ENCODE results near the gene C12orf76.
"Not testable (repeated sequence)": the region's sequence is repeated elsewhere in the genome, so short reads cannot be mapped to it uniquely, and the experiment has no call there.

The C12orf76 gene

GRCh38 chr12:110067531-110067930 lies 19.2 kb upstream of the C12orf76 start:
- Histone ChIP-seq H3K4me1 (ENCODE audit: control insufficient read depth in 1 of 2, insufficient read depth in 2 of 2, low read length in 2 of 2) (no peaks in the 10 kb centered on the region), H3K27ac (ENCODE audit: low read depth, low read length) (no peak overlapping the region), H3K27me3 (ENCODE audit: control insufficient read depth in 1 of 2, insufficient read depth in 2 of 2, low read length in 2 of 2) (no peaks in the 10 kb centered on the region), H3K9ac (ENCODE audit: low read depth in 1 of 2, low read length in 2 of 2) (no peak overlapping the region), H3K36me3 (ENCODE audit: control insufficient read depth in 1 of 2, insufficient read depth in 2 of 2, low read length in 2 of 2) (no peaks in the 10 kb centered on the region), H3K4me3 (ENCODE audit: low read depth in 1 of 2, low read length in 2 of 2) (no peak overlapping the region), H3K9me3 (ENCODE audit: control insufficient read depth in 1 of 2, low read length in 2 of 2) (no peaks in the 10 kb centered on the region)

GRCh38 chr12:110065540-110065939 lies 17.2 kb upstream of the C12orf76 start:
- no peaks in the 10 kb centered on the region for H3K4me1 ChIP-seq (ENCODE audit: control insufficient read depth in 1 of 2, insufficient read depth in 2 of 2, low read length in 2 of 2)
- no peak overlapping the region for H3K4me3 ChIP-seq (ENCODE audit: low read depth in 1 of 2, low read length in 2 of 2)
- no peaks in the 10 kb centered on the region for H3K27me3 ChIP-seq (ENCODE audit: control insufficient read depth in 1 of 2, insufficient read depth in 2 of 2, low read length in 2 of 2)
- H3K9ac ChIP-seq (ENCODE audit: low read depth in 1 of 2, low read length in 2 of 2), result no peak overlapping the region
- no peaks in the 10 kb centered on the region for H3K36me3 ChIP-seq (ENCODE audit: control insufficient read depth in 1 of 2, insufficient read depth in 2 of 2, low read length in 2 of 2)
- H3K27ac ChIP-seq (ENCODE audit: low read depth, low read length), result no peak overlapping the region
- H3K9me3 ChIP-seq (ENCODE audit: control insufficient read depth in 1 of 2, low read length in 2 of 2), result no peaks in the 10 kb centered on the region

- H3K4me1 ChIP-seq (ENCODE audit: control insufficient read depth in 1 of 2, insufficient read depth in 2 of 2, low read length in 2 of 2), result no peaks in the 10 kb centered on the region
- H3K36me3 ChIP-seq (ENCODE audit: control insufficient read depth in 1 of 2, insufficient read depth in 2 of 2, low read length in 2 of 2), result no peaks in the 10 kb centered on the region
- H3K27me3 ChIP-seq (ENCODE audit: control insufficient read depth in 1 of 2, insufficient read depth in 2 of 2, low read length in 2 of 2), result no peaks in the 10 kb centered on the region
- H3K9me3 ChIP-seq (ENCODE audit: control insufficient read depth in 1 of 2, low read length in 2 of 2), result no peaks in the 10 kb centered on the region
- no peak overlapping the region for H3K9ac ChIP-seq (ENCODE audit: low read depth in 1 of 2, low read length in 2 of 2)
- no peak overlapping the region for H3K27ac ChIP-seq (ENCODE audit: low read depth, low read length)
- H3K4me3 ChIP-seq (ENCODE audit: low read depth in 1 of 2, low read length in 2 of 2), result no peak overlapping the region
These were observed 13.9 kb upstream of the C12orf76 start for GRCh38 chr12:110062241-110062640.

- H3K4me3 ChIP-seq (ENCODE audit: low read depth in 1 of 2, low read length in 2 of 2), result no peak overlapping the region
- H3K9me3 ChIP-seq (ENCODE audit: control insufficient read depth in 1 of 2, low read length in 2 of 2), result no peaks in the 10 kb centered on the region
- no peak overlapping the region for H3K27ac ChIP-seq (ENCODE audit: low read depth, low read length)
- no peaks in the 10 kb centered on the region for H3K27me3 ChIP-seq (ENCODE audit: control insufficient read depth in 1 of 2, insufficient read depth in 2 of 2, low read length in 2 of 2)
- H3K4me1 ChIP-seq (ENCODE audit: control insufficient read depth in 1 of 2, insufficient read depth in 2 of 2, low read length in 2 of 2), result no peaks in the 10 kb centered on the region
- H3K36me3 ChIP-seq (ENCODE audit: control insufficient read depth in 1 of 2, insufficient read depth in 2 of 2, low read length in 2 of 2), result no peaks in the 10 kb centered on the region
- H3K9ac ChIP-seq (ENCODE audit: low read depth in 1 of 2, low read length in 2 of 2), result no peak overlapping the region
These were observed 11.3 kb upstream of the C12orf76 start for GRCh38 chr12:110059651-110060000.

- H3K9ac ChIP-seq (ENCODE audit: low read depth in 1 of 2, low read length in 2 of 2), result no peak overlapping the region
- no peaks in the 10 kb centered on the region for H3K9me3 ChIP-seq (ENCODE audit: control insufficient read depth in 1 of 2, low read length in 2 of 2)
- no peaks in the 10 kb centered on the region for H3K4me1 ChIP-seq (ENCODE audit: control insufficient read depth in 1 of 2, insufficient read depth in 2 of 2, low read length in 2 of 2)
- H3K27ac ChIP-seq (ENCODE audit: low read depth, low read length), result no peak overlapping the region
- H3K36me3 ChIP-seq (ENCODE audit: control insufficient read depth in 1 of 2, insufficient read depth in 2 of 2, low read length in 2 of 2), result no peaks in the 10 kb centered on the region
- H3K4me3 ChIP-seq (ENCODE audit: low read depth in 1 of 2, low read length in 2 of 2), result no peak overlapping the region
- H3K27me3 ChIP-seq (ENCODE audit: control insufficient read depth in 1 of 2, insufficient read depth in 2 of 2, low read length in 2 of 2), result no peaks in the 10 kb centered on the region
These were observed 10.7 kb upstream of the C12orf76 start for GRCh38 chr12:110058875-110059615.

GRCh38 chr12:110056643-110057042 lies 8.3 kb upstream of the C12orf76 start:
- not testable (repeated sequence) for H3K9me3 ChIP-seq (ENCODE audit: control insufficient read depth in 1 of 2, low read length in 2 of 2); H3K36me3 ChIP-seq (ENCODE audit: control insufficient read depth in 1 of 2, insufficient read depth in 2 of 2, low read length in 2 of 2); H3K27me3 ChIP-seq (ENCODE audit: control insufficient read depth in 1 of 2, insufficient read depth in 2 of 2, low read length in 2 of 2); H3K27ac ChIP-seq (ENCODE audit: low read depth, low read length); H3K9ac ChIP-seq (ENCODE audit: low read depth in 1 of 2, low read length in 2 of 2); H3K4me3 ChIP-seq (ENCODE audit: low read depth in 1 of 2, low read length in 2 of 2); H3K4me1 ChIP-seq (ENCODE audit: control insufficient read depth in 1 of 2, insufficient read depth in 2 of 2, low read length in 2 of 2)

GRCh38 chr12:110055375-110056352 lies 7.3 kb upstream of the C12orf76 start:
- H3K27me3 ChIP-seq (ENCODE audit: control insufficient read depth in 1 of 2, insufficient read depth in 2 of 2, low read length in 2 of 2); H3K27ac ChIP-seq (ENCODE audit: low read depth, low read length); H3K4me3 ChIP-seq (ENCODE audit: low read depth in 1 of 2, low read length in 2 of 2); H3K9ac ChIP-seq (ENCODE audit: low read depth in 1 of 2, low read length in 2 of 2); H3K36me3 ChIP-seq (ENCODE audit: control insufficient read depth in 1 of 2, insufficient read depth in 2 of 2, low read length in 2 of 2); H3K9me3 ChIP-seq (ENCODE audit: control insufficient read depth in 1 of 2, low read length in 2 of 2); H3K4me1 ChIP-seq (ENCODE audit: control insufficient read depth in 1 of 2, insufficient read depth in 2 of 2, low read length in 2 of 2): not testable (repeated sequence)

GRCh38 chr12:110050927-110051326 lies 2.6 kb upstream of the C12orf76 start:
- H3K27ac ChIP-seq (ENCODE audit: low read depth, low read length), result no peak overlapping the region
- H3K27me3 ChIP-seq (ENCODE audit: control insufficient read depth in 1 of 2, insufficient read depth in 2 of 2, low read length in 2 of 2), result no peaks in the 10 kb centered on the region
- H3K4me1 ChIP-seq (ENCODE audit: control insufficient read depth in 1 of 2, insufficient read depth in 2 of 2, low read length in 2 of 2), result peaks cover 17 to 21% of the 10 kb centered on the region in 2 donors
- no peak overlapping the region for H3K4me3 ChIP-seq (ENCODE audit: low read depth in 1 of 2, low read length in 2 of 2)
- H3K36me3 ChIP-seq (ENCODE audit: control insufficient read depth in 1 of 2, insufficient read depth in 2 of 2, low read length in 2 of 2), result no peaks in the 10 kb centered on the region
- no peak overlapping the region for H3K9ac ChIP-seq (ENCODE audit: low read depth in 1 of 2, low read length in 2 of 2)
- H3K9me3 ChIP-seq (ENCODE audit: control insufficient read depth in 1 of 2, low read length in 2 of 2), result no peaks in the 10 kb centered on the region

GRCh38 chr12:110049666-110050065 lies 1.3 kb upstream of the C12orf76 start:
- H3K4me3 ChIP-seq (ENCODE audit: low read depth in 1 of 2, low read length in 2 of 2); H3K27ac ChIP-seq (ENCODE audit: low read depth, low read length); H3K27me3 ChIP-seq (ENCODE audit: control insufficient read depth in 1 of 2, insufficient read depth in 2 of 2, low read length in 2 of 2); H3K9ac ChIP-seq (ENCODE audit: low read depth in 1 of 2, low read length in 2 of 2); H3K36me3 ChIP-seq (ENCODE audit: control insufficient read depth in 1 of 2, insufficient read depth in 2 of 2, low read length in 2 of 2); H3K9me3 ChIP-seq (ENCODE audit: control insufficient read depth in 1 of 2, low read length in 2 of 2): not testable (repeated sequence)
- H3K4me1 ChIP-seq (ENCODE audit: control insufficient read depth in 1 of 2, insufficient read depth in 2 of 2, low read length in 2 of 2), result peaks cover 17 to 21% of the 10 kb centered on the region in 2 donors

- Histone ChIP-seq H3K9ac (ENCODE audit: low read depth in 1 of 2, low read length in 2 of 2) (peak overlapping the region; percentile 58 to 70), H3K4me3 (ENCODE audit: low read depth in 1 of 2, low read length in 2 of 2) (peak overlapping the region; percentile 72 to 95), H3K4me1 (ENCODE audit: control insufficient read depth in 1 of 2, insufficient read depth in 2 of 2, low read length in 2 of 2) (peaks cover 17 to 21% of the 10 kb centered on the region in 2 donors), H3K27ac (ENCODE audit: low read depth, low read length) (peak overlapping the region; percentile 59)
- not testable (repeated sequence) for H3K9me3 ChIP-seq (ENCODE audit: control insufficient read depth in 1 of 2, low read length in 2 of 2); H3K27me3 ChIP-seq (ENCODE audit: control insufficient read depth in 1 of 2, insufficient read depth in 2 of 2, low read length in 2 of 2); H3K36me3 ChIP-seq (ENCODE audit: control insufficient read depth in 1 of 2, insufficient read depth in 2 of 2, low read length in 2 of 2)
These were observed 712 bp upstream of the C12orf76 start for GRCh38 chr12:110049034-110049433.
